ENCODE measurements around the gene FBXO45.
"Not testable (repeated sequence)": the region's sequence is repeated elsewhere in the genome, so short reads cannot be mapped to it uniquely, and the experiment has no call there.

The FBXO45 gene

GRCh38 chr3:196619223-196619622 lies 50.8 kb downstream of the FBXO45 start:
- DNase-seq (ENCODE audit: low read depth): no peak

GRCh38 chr3:196619627-196620026 lies 51.2 kb downstream of the FBXO45 start:
- DNase-seq (ENCODE audit: low read depth): not testable (repeated sequence)

DNA sequence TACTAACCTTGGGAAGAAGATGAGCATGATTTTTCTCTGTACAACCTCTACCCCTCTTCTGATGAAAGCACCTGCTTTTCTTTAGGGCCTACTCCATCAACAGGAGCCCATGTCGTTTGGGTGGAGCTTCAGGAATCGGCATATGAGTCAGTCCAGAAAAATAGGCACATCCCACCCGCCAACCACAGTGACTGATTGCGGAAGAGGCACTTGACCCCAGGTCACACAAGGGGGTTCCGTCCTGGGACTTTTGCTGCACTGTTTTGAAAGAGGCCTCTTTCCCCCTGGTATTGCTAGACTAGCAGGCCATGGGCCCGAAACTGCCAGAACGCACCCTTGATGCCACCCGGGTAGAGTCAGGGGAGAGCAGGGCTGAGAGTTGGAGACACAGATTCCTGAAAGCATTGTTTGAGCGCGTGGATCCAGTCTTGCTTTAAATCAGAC lies 51.7 kb downstream of the FBXO45 start:
- no peak for DNase-seq (ENCODE audit: low read depth)

DNA sequence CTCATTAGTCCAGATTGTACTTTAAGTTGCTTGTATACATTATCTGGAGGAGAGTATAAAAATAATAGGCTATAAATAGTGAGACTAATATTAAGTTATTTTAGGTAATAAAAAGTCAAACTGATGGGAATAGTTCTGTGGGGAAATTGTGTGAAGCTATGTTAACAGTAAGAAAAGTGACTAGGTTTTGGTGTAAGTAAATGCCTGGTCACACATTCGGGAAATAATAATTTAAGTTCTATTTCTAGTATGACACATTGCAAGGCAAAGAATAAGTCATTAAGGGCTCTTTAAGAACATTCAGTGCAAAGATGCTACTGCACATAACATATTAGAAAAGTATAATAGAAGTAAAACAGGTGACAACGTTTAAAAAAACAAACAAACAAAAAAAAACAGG lies 52.2 kb downstream of the FBXO45 start:
- DNase-seq (ENCODE audit: low read depth): no peak

DNA sequence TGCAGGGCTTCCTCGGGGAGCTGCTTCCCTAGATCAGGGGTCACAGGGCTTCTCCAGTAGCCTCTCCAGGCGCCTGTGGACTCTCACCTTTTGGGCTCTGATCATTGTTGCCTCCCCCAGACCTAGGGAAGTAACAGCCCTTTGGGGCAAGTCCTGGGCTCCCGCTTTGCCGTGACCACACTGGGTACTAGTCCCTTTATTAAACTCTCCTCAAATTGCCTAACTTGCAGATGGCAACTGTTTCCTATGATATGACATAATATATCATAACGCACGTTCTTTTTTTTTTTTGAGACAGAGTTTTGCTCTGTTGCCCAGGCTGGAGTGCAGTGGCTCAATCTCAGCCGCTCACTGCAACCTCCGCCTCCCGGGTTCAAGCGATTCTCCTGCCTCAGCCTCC lies 53.2 kb downstream of the FBXO45 start:
- no peak for DNase-seq (ENCODE audit: low read depth)

DNA sequence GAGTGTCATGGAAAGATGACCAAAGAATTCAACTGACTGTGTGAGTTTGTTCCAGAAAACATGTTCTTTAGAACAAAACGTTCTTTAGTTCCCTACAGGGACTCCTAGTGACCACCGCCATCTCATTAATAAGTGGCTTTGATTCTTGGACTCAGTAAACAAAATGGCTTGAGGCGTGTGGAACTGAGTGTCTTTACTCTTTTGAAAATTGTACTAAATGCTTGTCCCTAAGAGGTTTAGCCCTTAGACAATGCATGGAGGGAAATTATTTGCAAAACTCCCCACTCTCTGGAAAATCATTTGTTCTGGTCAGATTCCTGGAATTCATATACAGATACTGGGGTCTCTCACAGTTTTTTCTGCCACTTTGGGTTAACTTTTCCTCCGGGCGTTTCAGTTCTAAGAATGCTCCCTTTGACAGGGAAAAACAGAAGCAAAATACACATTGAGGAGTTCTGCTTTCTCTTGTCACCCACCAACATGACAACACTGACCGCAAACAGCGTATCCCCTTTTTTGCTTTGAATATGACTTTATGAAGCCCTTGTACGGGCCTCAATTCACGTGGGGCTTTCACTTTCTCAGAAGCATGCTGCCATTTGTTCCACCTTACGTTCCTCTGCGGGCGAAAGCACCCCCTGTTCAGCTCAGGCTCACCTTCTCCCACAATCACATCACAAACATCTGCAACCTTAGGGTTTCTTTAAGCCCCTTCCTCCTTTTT lies 55.8 kb downstream of the FBXO45 start:
- no peak for DNase-seq (ENCODE audit: low read depth)

GRCh38 chr3:196624907-196625306 lies 56.4 kb downstream of the FBXO45 start:
- DNase-seq (ENCODE audit: low read depth): no peak

GRCh38 chr3:196625331-196625730 lies 56.9 kb downstream of the FBXO45 start:
- no peak for DNase-seq (ENCODE audit: low read depth)

DNA sequence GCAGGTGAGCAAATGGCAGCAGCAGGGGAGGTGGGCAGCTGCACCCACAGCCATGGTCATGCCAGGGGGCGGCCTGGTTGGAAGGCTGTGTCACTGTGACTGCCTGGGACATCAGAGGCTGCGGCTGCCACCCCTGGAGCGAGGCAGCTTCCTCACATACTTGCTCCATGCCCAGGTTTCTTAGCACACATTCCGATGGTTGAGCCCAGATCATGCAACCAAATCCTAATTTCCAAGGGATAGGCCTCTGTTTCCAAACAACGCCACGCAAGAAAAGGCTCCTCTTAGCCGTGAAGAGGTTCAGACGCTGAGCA lies 59.4 kb downstream of the FBXO45 start:
- no peak for DNase-seq (ENCODE audit: low read depth)

- DNase-seq (ENCODE audit: low read depth): no peak
Measured at GRCh38 chr3:196629228-196629627, 60.8 kb downstream of the FBXO45 start.

GRCh38 chr3:196631682-196632045 lies 63.2 kb downstream of the FBXO45 start:
- DNase-seq (ENCODE audit: low read depth): no peak

- peak; percentile 75 for DNase-seq (ENCODE audit: low read depth)
Measured at GRCh38 chr3:196632046-196632751, 63.7 kb downstream of the FBXO45 start.

- DNase-seq (ENCODE audit: low read depth): no peak
Measured at GRCh38 chr3:196633555-196634151, 65.2 kb downstream of the FBXO45 start.

GRCh38 chr3:196634224-196634623 lies 65.8 kb downstream of the FBXO45 start:
- no peak for DNase-seq (ENCODE audit: low read depth)

DNA sequence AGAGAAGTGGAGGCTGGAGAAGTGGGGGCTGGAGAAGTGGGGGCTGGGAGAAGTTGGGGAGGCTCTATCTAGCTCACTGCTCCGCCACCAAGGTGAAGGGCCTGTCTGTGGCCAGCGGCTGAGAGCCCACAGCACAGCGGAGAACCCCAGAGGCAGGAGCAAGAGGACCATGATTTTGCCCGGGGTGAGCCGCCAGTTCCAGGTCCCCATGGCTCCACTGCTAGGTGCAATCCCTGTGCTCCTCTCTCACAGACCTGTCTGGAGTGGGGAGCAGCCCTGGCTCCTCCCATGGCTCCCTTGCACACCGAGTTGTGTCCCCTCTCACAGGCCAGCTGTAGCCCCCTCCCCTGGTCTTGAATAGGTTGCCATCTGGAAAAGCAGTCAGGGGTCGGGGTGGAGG lies 66.4 kb downstream of the FBXO45 start:
- no peak for DNase-seq (ENCODE audit: low read depth)

GRCh38 chr3:196636369-196637349 lies 68.2 kb downstream of the FBXO45 start:
- DNase-seq (ENCODE audit: low read depth): no peak

DNA sequence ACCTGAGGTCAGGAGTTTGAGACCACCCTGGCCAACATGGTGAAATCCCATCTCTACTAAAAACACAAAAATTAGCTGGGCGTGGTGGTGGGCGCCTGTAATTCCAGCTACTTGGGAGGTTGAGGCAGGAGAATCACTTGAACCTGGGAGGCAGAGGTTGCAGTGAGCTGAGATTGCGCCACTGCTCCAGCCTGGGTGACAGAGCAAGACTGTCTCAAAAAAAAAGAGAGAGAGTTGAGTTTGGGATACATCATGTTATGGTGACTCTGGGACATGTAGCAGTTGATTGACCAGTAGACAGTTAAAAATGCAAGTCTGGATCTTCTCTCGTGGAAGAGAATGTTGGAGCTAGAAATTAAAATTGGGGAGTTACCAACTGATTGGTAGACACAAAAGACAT lies 69.5 kb downstream of the FBXO45 start:
- not testable (repeated sequence) for DNase-seq (ENCODE audit: low read depth)

Measured in T follicular helper cell (primary cell).